GM21447 (cell line): ENCODE data around the gene PYROXD2.

Source experiments
- ATAC-seq: cut with Tn5 transposase; IDR thresholded peaks from one replicate; pipeline ENCODE4 v1.9.1; 2021; ENCODE audit not compliant: unreplicated experiment

The PYROXD2 gene

GRCh38 chr10:98340261-98340939 lies 74.6 kb downstream of the PYROXD2 start:
- ATAC-seq, result peak; percentile 41

GRCh38 chr10:98339799-98340198 lies 75.2 kb downstream of the PYROXD2 start:
- peak; percentile 87 for ATAC-seq

- no peak for ATAC-seq
Observed at GRCh38 chr10:98338896-98339295, 76.1 kb downstream of the PYROXD2 start.

GRCh38 chr10:98338318-98338717 lies 76.7 kb downstream of the PYROXD2 start:
- ATAC-seq, result no peak

GRCh38 chr10:98337484-98337883 lies 77.5 kb downstream of the PYROXD2 start:
- no peak for ATAC-seq
